Measurements from ENCODE around the gene ZNF598.
"Not testable (repeated sequence)": the region's sequence is repeated elsewhere in the genome, so short reads cannot be mapped to it uniquely, and the experiment has no call there.

Gene ZNF598

DNA sequence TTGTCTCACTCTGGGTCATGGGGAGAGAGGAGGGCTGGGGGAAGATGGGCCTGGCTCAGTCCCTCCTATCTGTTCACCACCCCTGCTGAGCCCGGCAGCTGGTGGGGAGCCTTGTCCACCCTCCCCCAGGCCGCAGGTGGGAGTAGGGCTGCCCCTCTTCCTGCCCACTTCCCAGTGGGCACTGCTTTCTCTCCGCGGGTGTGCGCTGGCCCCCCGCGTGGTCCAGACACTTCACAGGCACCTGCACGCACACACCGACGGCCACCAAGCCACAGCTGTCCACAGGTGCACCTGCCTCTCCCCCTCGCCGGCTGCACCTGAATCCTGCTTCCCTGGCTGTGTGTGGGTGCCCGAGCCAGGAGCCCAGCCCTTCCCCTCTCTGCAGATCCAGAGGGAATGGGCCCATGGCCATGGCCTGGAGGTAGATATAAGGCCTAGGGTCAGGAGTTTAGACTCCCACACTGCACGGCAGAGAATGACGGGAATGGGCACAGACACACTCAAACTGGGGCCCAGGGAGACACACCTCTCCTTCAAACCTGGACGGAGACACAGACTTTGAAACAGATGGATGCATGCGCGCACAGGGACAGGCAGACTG is 19.1 kb upstream of the ZNF598 start:
- no peak for DNase-seq (ENCODE audit: low read depth, low spot score)

- DNase-seq (ENCODE audit: low read depth, low spot score): no peak
Observed at GRCh38 chr16:2028146-2028545, 18.5 kb upstream of the ZNF598 start.

DNA sequence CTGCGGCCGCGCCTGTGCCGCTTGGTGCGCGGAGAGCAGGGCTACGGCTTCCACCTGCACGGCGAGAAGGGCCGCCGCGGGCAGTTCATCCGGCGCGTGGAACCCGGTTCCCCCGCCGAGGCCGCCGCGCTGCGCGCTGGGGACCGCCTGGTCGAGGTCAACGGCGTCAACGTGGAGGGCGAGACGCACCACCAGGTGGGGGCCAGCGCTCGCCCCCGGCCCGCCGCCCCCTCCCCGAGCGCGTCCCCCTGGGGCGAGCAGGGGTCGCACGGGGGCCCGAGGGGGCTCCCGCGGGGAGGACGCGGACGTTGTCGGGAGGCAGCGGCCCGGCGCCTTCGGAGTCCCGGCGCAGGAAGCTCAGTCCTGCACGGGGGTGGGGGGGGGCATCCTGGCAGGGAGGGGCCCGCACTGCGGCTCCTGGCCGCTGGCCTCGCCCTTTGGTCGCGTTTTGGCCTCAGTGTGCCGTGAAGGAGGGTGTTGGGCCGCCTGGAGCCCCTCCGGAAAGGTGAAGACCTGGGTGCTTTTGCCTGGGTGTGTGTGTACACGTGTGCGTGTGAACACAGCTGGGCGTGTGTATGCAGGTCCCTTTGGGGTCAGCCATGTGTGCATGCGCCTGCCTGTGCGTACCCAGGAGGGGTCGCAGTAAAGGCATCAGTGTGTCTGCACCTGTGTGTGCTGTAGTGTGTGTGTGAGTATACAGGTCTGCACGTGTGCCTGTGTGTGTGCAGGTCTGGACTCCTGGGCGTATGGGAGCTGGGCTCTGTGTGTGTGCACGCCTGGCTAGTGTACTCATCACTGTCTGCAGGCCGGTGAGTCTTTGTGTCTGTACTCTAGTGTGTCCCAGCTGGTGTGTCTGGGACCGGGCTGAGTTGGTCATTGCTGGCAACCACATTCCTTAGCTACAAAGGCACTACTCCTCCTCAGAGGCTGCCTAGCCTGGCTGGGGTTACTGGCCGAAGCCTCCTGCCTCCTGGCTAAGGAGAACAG is 17.7 kb upstream of the ZNF598 start:
- no peak for DNase-seq (ENCODE audit: low read depth, low spot score)

DNA sequence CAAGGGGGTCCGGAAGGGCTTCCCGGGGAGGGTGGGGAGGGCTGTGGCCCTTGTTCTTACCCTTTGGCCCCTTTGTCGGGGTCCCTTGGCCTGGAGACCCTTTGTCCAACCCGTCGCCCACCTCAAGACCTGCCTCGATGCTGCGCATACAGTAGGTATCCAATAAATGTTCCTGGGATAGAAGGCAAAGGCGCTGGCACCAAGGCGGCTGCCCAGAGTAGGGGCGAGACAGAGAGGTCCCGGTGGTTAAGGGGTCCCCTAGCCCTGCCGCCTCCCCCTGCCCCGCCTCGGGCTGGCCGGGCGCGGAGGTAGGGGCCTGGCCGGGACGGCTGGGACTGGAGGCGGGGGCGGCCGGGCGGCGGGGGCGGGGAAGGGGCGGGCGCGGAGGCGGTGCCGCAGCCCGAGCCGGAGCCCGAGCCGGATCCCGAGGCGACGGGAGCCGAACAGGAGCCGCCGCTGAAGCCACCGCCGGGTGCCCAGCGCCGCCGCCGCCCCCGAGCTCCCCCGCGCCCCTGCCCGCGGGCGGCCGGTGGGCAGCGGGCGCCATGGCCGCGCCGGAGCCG is 16.9 kb upstream of the ZNF598 start, which contains the start of gene NHERF2:
Gene NHERF2, plus strand, starts transcription at position 442 of the 563 bp plus-strand sequence. Its CDS starts 104 bp downstream, at position 546.
- DNase-seq (ENCODE audit: low read depth, low spot score): no peak

DNA sequence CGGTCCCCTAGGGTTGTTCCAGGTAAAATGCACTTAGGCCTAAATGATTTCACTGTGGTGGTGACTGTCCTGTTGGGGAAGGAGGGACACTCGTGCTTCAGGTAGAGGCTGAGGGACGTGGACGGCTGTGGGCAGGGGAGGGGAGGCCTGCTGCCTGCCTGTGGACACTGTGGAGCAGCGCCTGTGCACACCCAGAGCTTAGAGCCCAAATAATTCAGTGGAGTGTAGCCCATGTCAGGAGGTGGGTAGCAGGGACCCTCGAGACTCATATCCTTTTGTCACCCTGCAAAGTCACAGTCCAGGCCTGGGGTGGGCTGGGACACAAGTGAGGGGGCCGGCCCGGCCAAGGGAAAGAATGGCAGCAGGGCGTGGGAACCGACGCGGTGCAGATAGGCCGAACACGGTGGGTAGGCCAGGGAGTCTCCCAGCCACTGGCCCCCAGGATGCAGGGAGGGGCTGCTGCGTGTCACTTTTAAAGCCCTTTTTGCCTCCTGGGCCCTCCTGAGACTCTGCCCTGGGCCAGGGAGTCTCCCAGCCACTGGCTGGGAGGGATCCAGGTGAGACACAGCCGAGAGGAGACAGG is 16.3 kb upstream of the ZNF598 start:
- DNase-seq (ENCODE audit: low read depth, low spot score): no peak

GRCh38 chr16:2025251-2025650 is 15.6 kb upstream of the ZNF598 start:
- DNase-seq (ENCODE audit: low read depth, low spot score): no peak

DNA sequence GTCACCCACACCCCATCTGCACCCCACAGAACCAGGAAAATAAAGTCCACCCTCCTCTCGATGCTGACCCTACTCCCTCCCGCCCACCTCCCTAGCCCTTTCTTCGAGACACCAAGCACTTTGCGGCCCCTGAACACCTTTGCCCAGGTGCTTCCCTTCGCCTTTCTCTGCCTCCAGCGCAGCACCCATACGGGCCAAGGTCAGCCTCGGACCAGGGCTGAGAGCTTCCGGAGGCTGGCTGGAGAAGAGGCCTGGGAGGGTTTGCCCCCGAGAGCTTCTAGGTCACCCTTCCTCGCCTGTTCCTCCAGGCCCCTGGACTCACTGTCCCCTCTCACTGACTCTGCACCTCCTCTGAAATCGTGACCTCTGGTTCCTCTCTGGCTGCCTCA is 14.4 kb upstream of the ZNF598 start:
- DNase-seq (ENCODE audit: low read depth, low spot score): no peak

DNA sequence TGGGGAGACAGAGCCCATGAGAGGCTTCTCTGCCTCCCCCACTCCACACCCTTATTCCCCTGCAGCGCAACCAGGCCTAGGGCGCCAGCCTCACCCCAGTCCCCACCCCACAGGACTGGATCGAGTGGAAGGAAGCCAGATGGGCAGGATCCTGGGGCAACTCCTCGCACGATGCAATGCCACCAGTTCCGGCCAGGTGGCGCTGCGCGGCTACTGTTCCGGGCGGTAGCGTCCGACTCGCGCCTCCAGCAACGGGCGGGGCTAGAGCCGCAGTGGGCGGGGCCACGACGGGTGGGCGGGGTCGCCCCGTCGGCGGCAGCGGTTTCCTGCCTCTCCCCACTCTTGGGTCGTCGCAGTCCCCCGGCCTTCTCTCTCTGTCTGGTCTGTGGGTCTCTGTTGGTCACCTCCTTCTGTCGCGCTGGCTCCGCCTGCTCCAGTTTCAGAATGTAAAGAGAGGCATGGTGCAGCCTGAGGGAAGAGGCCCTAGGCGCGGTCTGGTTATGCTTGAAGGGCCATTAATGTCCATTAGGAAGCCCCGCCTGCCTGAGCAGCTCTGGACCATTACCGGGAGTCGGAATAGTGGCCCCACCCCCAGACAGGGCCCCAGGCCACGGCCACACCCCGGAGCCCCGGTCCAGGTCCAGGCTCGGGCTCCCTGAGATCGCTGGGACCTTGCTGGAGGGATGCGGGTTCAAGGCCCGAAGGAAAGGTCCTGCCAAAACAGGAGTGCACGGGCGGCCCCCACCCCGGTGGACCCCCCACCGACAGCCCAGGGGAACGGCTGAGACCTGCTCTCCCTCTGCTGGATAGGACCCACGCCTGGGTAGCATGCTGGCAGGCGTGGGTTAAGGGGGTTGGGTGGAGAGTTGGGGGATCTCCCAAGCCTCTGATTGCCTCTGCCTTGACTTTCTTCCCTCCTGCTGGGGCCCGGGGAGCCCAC is 13.7 kb upstream of the ZNF598 start:
- peak; percentile 93 for DNase-seq (ENCODE audit: low read depth, low spot score)

DNA sequence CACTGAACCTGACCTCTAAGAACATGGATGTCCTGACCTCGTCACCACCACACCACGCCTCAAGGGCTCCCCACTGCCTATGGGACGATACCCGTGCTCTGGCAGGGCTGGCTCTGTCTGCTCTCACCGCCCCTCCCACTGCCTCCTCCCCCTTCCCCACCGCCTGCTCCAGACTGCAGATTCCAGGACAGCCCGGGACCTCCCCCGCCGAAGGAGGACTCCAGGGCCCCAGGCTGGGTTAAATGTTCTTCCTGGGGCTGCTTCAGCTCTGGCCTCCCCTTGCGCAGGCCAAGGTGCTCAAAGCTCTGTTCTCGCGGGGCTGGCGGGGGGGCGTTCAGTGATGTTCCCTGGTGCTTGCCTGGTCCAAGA is 13.1 kb upstream of the ZNF598 start:
- no peak for DNase-seq (ENCODE audit: low read depth, low spot score)

DNA sequence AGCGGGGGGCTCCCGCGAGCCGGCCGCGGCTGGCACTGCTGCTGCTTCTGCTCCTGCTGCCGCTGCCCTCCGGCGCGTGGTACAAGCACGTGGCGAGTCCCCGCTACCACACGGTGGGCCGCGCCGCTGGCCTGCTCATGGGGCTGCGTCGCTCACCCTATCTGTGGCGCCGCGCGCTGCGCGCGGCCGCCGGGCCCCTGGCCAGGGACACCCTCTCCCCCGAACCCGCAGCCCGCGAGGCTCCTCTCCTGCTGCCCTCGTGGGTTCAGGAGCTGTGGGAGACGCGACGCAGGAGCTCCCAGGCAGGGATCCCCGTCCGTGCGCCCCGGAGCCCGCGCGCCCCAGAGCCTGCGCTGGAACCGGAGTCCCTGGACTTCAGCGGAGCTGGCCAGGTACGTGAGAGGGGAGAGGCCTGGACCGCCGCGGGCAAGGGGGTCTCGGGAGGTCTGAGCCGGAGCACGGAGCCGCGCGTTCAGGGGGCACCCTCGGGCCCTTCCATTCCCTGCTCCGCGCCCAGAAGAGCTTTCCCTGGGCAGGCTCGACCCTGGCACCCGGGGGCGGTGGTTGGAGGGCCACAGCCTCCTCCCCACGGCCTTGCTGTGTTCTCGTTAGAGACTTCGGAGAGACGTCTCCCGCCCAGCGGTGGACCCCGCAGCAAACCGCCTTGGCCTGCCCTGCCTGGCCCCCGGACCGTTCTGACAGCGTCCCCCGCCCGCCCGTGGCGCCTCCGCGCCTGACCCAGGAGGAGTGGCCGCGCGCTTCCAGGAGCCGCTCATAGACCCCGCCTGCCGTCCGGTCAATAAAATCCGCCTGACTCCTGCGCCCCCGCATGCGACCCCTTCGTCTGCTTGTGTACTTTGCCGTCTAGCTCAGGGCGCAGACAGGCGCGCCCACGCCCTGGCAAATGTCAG is 10.6 kb upstream of the ZNF598 start:
- DNase-seq (ENCODE audit: low read depth, low spot score): no peak

DNA sequence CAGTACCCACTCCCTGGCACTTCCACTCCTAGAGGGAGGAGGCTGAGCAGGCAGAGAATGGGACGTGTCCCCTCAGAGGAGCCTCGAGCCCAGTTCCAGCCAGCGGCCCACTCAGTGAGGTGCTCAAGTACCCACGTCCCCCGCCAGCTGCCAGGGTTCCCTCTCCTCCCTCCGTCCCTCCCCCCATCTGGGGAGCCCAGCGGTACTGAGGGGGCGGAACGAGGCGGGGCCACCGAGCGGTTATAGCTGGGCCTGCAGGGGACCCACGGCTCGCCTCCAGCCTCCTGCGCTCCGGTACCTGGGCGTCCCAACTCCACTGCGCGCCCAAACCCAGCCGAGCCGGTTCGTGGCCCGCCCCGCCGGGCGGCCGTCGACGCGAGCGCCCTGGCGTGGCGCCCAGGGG is 9.9 kb upstream of the ZNF598 start, which contains the start of gene NPW:
Gene NPW, plus strand, starts transcription at position 268 of the 403 bp plus-strand sequence.
- no peak for DNase-seq (ENCODE audit: low read depth, low spot score)

- DNase-seq (ENCODE audit: low read depth, low spot score): no peak
Observed at GRCh38 chr16:2016407-2016922, 6.8 kb upstream of the ZNF598 start.

- no peak for DNase-seq (ENCODE audit: low read depth, low spot score)
Observed at GRCh38 chr16:2015947-2016208, 6.3 kb upstream of the ZNF598 start.

GRCh38 chr16:2015117-2015946 is 5.7 kb upstream of the ZNF598 start:
- DNase-seq (ENCODE audit: low read depth, low spot score): no peak

DNA sequence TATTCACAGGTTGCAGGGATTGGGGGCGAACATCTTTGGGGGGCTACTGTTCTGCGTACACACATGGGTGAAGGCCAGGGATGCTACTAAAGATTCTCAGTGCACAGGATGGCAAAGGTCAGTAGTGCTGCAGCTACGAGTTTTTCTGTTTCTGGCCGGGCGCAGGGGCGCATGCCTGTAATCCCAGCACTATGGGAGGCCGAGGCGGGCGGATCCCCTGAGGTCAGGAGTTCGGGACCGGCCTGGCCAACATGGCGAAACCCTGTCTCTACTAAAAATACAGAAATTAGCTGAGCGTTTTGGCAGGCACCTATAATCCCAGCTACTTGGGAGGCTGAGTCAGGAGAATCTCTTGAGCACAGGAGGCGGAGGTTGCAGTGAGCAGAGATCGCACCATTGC is 3.9 kb upstream of the ZNF598 start:
- DNase-seq (ENCODE audit: low read depth, low spot score): no peak

GRCh38 chr16:2011726-2012125 is 2.1 kb upstream of the ZNF598 start:
- not testable (repeated sequence) for DNase-seq (ENCODE audit: low read depth, low spot score)

DNA sequence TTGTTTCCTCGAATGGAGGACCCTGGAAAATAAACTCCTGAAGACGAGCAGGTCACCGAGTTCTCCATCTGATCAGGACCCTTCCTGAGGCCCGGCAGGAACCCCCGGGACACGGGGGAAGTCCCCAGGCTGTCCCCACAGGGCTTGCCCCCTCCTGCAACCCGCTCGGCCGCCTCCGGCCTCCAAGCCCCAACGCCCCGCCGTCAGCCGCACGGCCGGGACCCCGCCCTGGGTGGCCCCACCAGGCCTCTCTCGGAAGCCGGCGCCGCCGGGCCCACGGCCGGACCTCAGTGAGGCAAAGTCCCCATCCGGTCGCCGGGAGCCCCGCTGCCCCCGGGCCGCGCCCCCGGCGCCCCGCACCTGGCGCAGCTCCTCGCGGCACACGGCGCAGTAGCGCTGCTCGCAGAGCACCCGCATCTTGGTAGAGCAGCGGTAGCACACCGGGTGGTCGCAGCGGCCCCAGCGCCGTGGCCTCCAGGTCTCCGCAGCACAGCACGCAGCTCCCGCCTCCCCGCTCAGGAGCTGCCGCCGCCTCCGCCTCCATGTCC is 383 bp downstream of the ZNF598 start:
- DNase-seq (ENCODE audit: low read depth, low spot score): no peak

DNA sequence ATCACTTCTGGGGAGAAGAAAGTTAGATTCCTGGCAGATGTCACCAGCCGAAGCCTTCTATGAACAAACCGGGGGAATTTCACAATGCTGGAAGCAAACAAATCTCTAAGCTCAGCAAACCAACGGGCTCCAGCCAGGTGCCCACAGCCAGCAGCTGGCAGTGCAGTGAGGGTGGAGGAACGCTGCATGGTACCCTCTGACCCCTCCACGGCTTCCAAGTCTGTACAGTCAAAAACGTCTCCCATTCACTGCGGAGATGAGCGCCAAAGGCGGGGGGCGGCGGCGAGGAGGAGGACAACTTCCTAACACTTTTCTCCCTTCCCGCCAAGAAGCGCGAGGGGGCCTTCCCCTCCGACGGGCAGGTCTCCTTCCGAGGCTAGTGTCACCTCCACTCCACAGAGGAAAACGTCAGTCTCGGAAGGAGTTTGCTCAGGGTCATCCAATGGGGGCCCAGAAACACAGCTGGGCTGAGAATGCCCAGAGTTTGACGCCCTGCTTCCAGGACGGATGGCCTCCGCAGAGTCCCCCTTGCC is 924 bp downstream of the ZNF598 start:
- DNase-seq (ENCODE audit: low read depth, low spot score): no peak
